Fibroblast of skin of right quadriceps (primary cell): ENCODE measurements around the gene SEMA3F.
"Not testable (repeated sequence)": the region's sequence is repeated elsewhere in the genome, so short reads cannot be mapped to it uniquely, and the experiment has no call there.

Experiments
- DNase-seq: peaks from one replicate; pipeline ENCODE4 v3.0.0-alpha.2; 2013

Gene SEMA3F

GRCh38 chr3:50194128-50194902 lies 39.2 kb downstream of the SEMA3F start:
- peak; percentile 49 for DNase-seq

- DNase-seq, result no peak
These were observed 39.9 kb downstream of the SEMA3F start for GRCh38 chr3:50194903-50195500.

- no peak for DNase-seq
These were observed 40.6 kb downstream of the SEMA3F start for GRCh38 chr3:50195501-50196252.

GRCh38 chr3:50196253-50196801 lies 41.2 kb downstream of the SEMA3F start:
- no peak for DNase-seq

GRCh38 chr3:50201573-50202315 lies 46.6 kb downstream of the SEMA3F start:
- DNase-seq, result no peak

GRCh38 chr3:50202353-50203112 lies 47.4 kb downstream of the SEMA3F start:
- DNase-seq, result no peak

- DNase-seq, result no peak
These were observed 48.1 kb downstream of the SEMA3F start for GRCh38 chr3:50203113-50203808.

GRCh38 chr3:50203809-50204803 lies 49.0 kb downstream of the SEMA3F start:
- DNase-seq, result no peak

- DNase-seq, result no peak
These were observed 49.8 kb downstream of the SEMA3F start, which contains the start of gene SLC38A3 for GRCh38 chr3:50204804-50205412. TSS of gene SLC38A3 (plus strand) at chr3:50205271. CDS start at chr3:50214200, 8,929 bp downstream.

GRCh38 chr3:50205413-50206276 lies 50.5 kb downstream of the SEMA3F start:
- no peak for DNase-seq

GRCh38 chr3:50207359-50208042 lies 52.4 kb downstream of the SEMA3F start:
- no peak for DNase-seq

- no peak for DNase-seq
These were observed 53.7 kb downstream of the SEMA3F start for GRCh38 chr3:50208677-50209344.

- no peak for DNase-seq
These were observed 55.0 kb downstream of the SEMA3F start for GRCh38 chr3:50210176-50210509.

GRCh38 chr3:50210510-50211367 lies 55.6 kb downstream of the SEMA3F start:
- no peak for DNase-seq

- not testable (repeated sequence) for DNase-seq
These were observed 56.2 kb downstream of the SEMA3F start for GRCh38 chr3:50211368-50211717.

GRCh38 chr3:50211930-50212329 lies 56.8 kb downstream of the SEMA3F start:
- DNase-seq, result peak; percentile 53
